ENCODE measurements around the gene SSRP1. TPM values are rescaled to one million over a fixed set of nuclear protein-coding genes. Genes with fewer than 3 reads are reported as not detected.

The SSRP1 gene
- total and polyA plus RNA-seq, 9 of the 15 experiments (the other 6 are each of a cell fraction or from before 2014, with no cell fraction given) = 91.1 to 416 (median 245) TPM

DNA sequence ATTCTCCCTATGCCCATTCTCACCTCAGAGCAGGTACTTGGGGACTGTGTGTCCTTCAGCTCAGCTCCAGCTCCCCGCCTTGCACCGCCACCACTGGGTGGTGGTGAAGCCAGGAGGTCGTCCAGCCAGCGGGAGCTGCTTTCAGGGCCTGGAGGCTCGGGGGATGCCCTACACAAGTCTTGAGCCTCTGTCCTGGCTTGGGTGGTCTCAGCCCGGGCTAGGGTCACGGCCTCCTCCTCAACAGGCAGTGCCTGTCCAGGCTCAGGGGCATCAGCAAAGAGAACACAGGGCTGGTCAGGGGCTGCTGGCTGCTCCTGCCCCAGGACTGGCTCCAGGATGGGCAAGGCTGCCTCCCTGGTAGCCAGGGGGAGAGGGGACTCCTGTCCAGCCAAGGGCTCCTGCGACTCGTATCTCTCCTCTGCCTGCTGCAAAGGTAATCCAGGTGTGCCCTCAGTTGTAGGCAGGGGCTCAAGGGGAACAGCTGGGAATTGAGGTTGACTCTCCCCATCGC is 23.1 kb downstream of the SSRP1 start:
- peaks cover 24% of the 10 kb centered on the region for H4K20me1 ChIP-seq (replicated peaks; ENCODE audit: control insufficient read depth, insufficient read depth, low read length)
- no peak for TF ChIP-seq TFAP4 (CRISPR knock-in tag; IDR thresholded peaks at IDR 0.05; ENCODE audit: borderline replicate concordance)
- TF ChIP-seq THAP12 (CRISPR knock-in tag; IDR thresholded peaks at IDR 0.05) = no peak
- peak in 2 of 3 experiments; percentile 3 to 32; a peak in 2 of 6 replicates for TF ChIP-seq CTCF (IDR thresholded peaks at IDR 0.05 in 2 of 3, conservative IDR thresholded peaks at IDR 0.05 in 1 of 3; ENCODE audit: insufficient read depth in 2 of 3, low read depth in 1 of 3, low read length in 3 of 3)
- no peak for TF ChIP-seq KAT8 (IDR thresholded peaks at IDR 0.05; ENCODE audit: low read depth)
- peak; percentile 59 for TF ChIP-seq ATF3 (IDR thresholded peaks at IDR 0.05)
- TF ChIP-seq ATF3 (CRISPR knock-in tag; conservative IDR thresholded peaks at IDR 0.05) = no peak
- TF ChIP-seq POLR2B (IDR thresholded peaks at IDR 0.05; ENCODE audit: low read depth, partially characterized antibody) = peak; percentile 3
- 0 out of 2 replicates have a peak, but pooled peaks have one; percentile 31 for TF ChIP-seq RBFOX2 (IDR thresholded peaks at IDR 0.05; ENCODE audit: low read depth, low read length)
- no peak for TF ChIP-seq SMAD1 (IDR thresholded peaks at IDR 0.05; ENCODE audit: low read depth, low read length, partially characterized antibody)
- TF ChIP-seq, protein P1, sequence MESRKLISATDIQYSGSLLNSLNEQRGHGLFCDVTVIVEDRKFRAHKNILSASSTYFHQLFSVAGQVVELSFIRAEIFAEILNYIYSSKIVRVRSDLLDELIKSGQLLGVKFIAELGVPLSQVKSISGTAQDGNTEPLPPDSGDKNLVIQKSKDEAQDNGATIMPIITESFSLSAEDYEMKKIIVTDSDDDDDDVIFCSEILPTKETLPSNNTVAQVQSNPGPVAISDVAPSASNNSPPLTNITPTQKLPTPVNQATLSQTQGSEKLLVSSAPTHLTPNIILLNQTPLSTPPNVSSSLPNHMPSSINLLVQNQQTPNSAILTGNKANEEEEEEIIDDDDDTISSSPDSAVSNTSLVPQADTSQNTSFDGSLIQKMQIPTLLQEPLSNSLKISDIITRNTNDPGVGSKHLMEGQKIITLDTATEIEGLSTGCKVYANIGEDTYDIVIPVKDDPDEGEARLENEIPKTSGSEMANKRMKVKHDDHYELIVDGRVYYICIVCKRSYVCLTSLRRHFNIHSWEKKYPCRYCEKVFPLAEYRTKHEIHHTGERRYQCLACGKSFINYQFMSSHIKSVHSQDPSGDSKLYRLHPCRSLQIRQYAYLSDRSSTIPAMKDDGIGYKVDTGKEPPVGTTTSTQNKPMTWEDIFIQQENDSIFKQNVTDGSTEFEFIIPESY (CRISPR knock-in tag; IDR thresholded peaks at IDR 0.05) = peak; percentile 100
- peak; percentile 44; the same call in 1 of the 2 replicates for TF ChIP-seq POLR2G (IDR thresholded peaks at IDR 0.05; ENCODE audit: low read depth, low read length)
- H3K9ac ChIP-seq (ENCODE audit: insufficient read depth in 1 of 2, low read depth in 2 of 2, low read length in 2 of 2) = peak overlapping the region in 1 of 2 experiments; percentile 73; a peak in 2 of 4 replicates
- H3K4me2 ChIP-seq (ENCODE audit: insufficient read depth, low read length) = no peak overlapping the region
- intact Hi-C loops (cut with micrococcal nuclease) = no loop called here
- H3K4me3 ChIP-seq = no peak overlapping the region
- peaks cover 25 to 49% of the 10 kb centered on the region in 2 experiments for H3K4me1 ChIP-seq (replicated peaks in 1 of 2; ENCODE audit: control insufficient read depth in 2 of 2, insufficient read depth in 2 of 2, low read length in 2 of 2)
- ATAC-seq (peak; percentile 6; the same call in 2 of the 3 replicates), DNase-seq (ENCODE audit: extremely low read depth in 1 of 4, low spot score in 3 of 4) (no peak), FAIRE-seq (no peak)
- no peak overlapping the region for H2AFZ ChIP-seq (ENCODE audit: low read depth, low read length)
- H3K27me3 ChIP-seq (ENCODE audit: control insufficient read depth in 2 of 2, insufficient read depth in 2 of 2, low read length in 2 of 2) = no peaks in the 10 kb centered on the region
- H3K36me3 ChIP-seq (ENCODE audit: control insufficient read depth, insufficient read depth, low read length) = peaks cover 83% of the 10 kb centered on the region
- peaks cover 4% of the 10 kb centered on the region; the same call in 2 of the 3 replicates for H3K79me2 ChIP-seq (ENCODE audit: control insufficient read depth, insufficient read depth, low read length)
- WGBS (ENCODE audit: insufficient coverage, low coverage, missing lambda C conversion rate) = 76% methylated on average over 9 of the region's 10 CpGs
- in situ Hi-C loops (cut with MboI) = no loop called here
- BruUV-seq (replicated peaks) = no TSS peak
- POLR2A ChIA-PET = interaction anchor here (0.6 to 5.0 kb wide), 6 partner anchors 10 to 583 kb away, joined by 3 to 68 read pairs (median 4); partner anchors contain the start of gene TNKS1BP1
- CTCF ChIA-PET (ENCODE audit: low intra/inter-chr PET ratio) = no interaction called here
- H3K9me3 ChIP-seq (replicated peaks; ENCODE audit: control insufficient read depth, insufficient read depth, low read depth, low read length) = no peaks in the 10 kb centered on the region
- H3K9me1 ChIP-seq (ENCODE audit: control insufficient read depth, insufficient read depth, low read length) = peaks cover 7% of the 10 kb centered on the region
- no peak overlapping the region for H3K27ac ChIP-seq (ENCODE audit: extremely low read depth, low read depth, low read length)

Data from K562 (cell line).